Keratinocyte (primary cell): ENCODE results near the gene FOXD2.

Experiments used
- EZH2 ChIP-seq: IDR thresholded peaks from one replicate; pipeline ENCODE4 v1.6.1; 2012; ENCODE audit warnings: inconsistent platforms, mild to moderate bottlenecking, low read length, moderate library complexity
- TF ChIP-seq, protein P1 (sequence below), 3 experiments: IDR thresholded peaks in 1 of 3; conservative IDR thresholded peaks in 1 of 3; optimal IDR thresholded peaks in 1 of 3; 2 replicates in 2 of 3; 3 replicates in 1 of 3; pipeline versions ENCODE3 to v1.5.1; 2011; ENCODE audit warnings: low read length in 3 of 3, mild to moderate bottlenecking in 3 of 3, moderate library complexity in 2 of 3, control low read depth in 1 of 3, inconsistent platforms in 1 of 3; ENCODE audit not compliant: insufficient read depth in 2 of 3; ENCODE audit errors: extremely low read depth in 1 of 3

DNA sequence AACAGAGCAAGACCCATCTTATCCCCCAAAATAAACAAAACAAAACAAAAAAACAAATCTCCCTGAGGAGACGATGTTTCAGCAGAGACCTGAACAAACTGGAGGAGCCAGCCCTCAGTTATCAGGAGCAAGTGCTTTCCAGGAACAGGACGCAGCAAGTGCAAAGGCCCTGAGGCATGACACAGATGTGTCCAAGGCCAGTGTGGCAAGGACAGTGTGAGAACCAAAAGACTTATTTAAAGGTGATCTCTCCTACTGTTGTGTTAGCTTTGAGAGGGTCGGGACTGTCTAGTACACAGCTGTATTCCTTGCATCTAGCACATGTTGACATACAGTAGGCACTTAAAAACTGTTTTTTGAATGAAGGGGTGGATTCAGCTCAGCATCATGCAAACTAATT lies 48.0 kb downstream of the FOXD2 start:
- TF ChIP-seq, protein P1, sequence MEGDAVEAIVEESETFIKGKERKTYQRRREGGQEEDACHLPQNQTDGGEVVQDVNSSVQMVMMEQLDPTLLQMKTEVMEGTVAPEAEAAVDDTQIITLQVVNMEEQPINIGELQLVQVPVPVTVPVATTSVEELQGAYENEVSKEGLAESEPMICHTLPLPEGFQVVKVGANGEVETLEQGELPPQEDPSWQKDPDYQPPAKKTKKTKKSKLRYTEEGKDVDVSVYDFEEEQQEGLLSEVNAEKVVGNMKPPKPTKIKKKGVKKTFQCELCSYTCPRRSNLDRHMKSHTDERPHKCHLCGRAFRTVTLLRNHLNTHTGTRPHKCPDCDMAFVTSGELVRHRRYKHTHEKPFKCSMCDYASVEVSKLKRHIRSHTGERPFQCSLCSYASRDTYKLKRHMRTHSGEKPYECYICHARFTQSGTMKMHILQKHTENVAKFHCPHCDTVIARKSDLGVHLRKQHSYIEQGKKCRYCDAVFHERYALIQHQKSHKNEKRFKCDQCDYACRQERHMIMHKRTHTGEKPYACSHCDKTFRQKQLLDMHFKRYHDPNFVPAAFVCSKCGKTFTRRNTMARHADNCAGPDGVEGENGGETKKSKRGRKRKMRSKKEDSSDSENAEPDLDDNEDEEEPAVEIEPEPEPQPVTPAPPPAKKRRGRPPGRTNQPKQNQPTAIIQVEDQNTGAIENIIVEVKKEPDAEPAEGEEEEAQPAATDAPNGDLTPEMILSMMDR (optimal IDR thresholded peaks at IDR 0.05 in 1 of 3, IDR thresholded peaks at IDR 0.05 in 1 of 3, conservative IDR thresholded peaks at IDR 0.05 in 1 of 3; ENCODE audit: extremely low read depth in 1 of 3, insufficient read depth in 2 of 3, low read length in 3 of 3): no peak
- TF ChIP-seq EZH2: no peak
